HepG2 (cell line): ENCODE results near the gene ALKBH2. TPM values are rescaled to one million over a fixed set of nuclear protein-coding genes. Genes with fewer than 3 reads are reported as not detected.

Experiments
- ADNP ChIP-seq: sonication (generic); formaldehyde crosslinking; IDR thresholded peaks from 2 replicates; pipeline ENCODE4 v1.4.0; 2020; ENCODE audit warnings: missing genetic modification reagents
- CREM ChIP-seq, 2 experiments: sonication (generic) in 1 of 2; formaldehyde crosslinking in 1 of 2; IDR thresholded peaks; 2 replicates each; pipeline versions ENCODE4 v1.4.0 to v1.6.1; 2016 to 2020; ENCODE audit warnings: antibody characterized with exemption in 1 of 2, mild to moderate bottlenecking in 1 of 2, missing genetic modification reagents in 1 of 2
- FOXA1 ChIP-seq, 2 experiments: fragments of 450-650 bp in 1 of 2; sonication (generic) in 1 of 2; formaldehyde crosslinking in 1 of 2; IDR thresholded peaks; 2 replicates each; pipeline versions ENCODE4 v1.4.0 to v1.6.1; 2016 to 2020; ENCODE audit warnings: missing genetic modification reagents in 1 of 2
- FOXO1 ChIP-seq: sonication (generic); formaldehyde crosslinking; IDR thresholded peaks from 2 replicates; pipeline ENCODE4 v1.4.0; 2020; ENCODE audit warnings: missing genetic modification reagents
- HCFC1 ChIP-seq: fragments of 150-350 bp; IDR thresholded peaks from 2 replicates; pipeline ENCODE4 v1.6.1; 2014; ENCODE audit warnings: low read depth, low read length
- ISL2 ChIP-seq: sonication (generic); formaldehyde crosslinking; IDR thresholded peaks from 2 replicates; pipeline ENCODE4 v1.5.0; 2020; ENCODE audit warnings: missing genetic modification reagents
- KAT7 ChIP-seq: IDR thresholded peaks from 2 replicates; pipeline ENCODE4 v1.6.1; 2018; ENCODE audit warnings: borderline replicate concordance, missing compliant biosample characterization
- MIER2 ChIP-seq: IDR thresholded peaks from 2 replicates; pipeline ENCODE4 v1.6.1; 2016; ENCODE audit warnings: missing biosample characterization, missing genetic modification reagents
- MIER3 ChIP-seq: IDR thresholded peaks from 2 replicates; pipeline ENCODE4 v1.6.1; 2016; ENCODE audit warnings: missing compliant biosample characterization, borderline replicate concordance
- MXI1 ChIP-seq: IDR thresholded peaks from 3 replicates; pipeline ENCODE4 v1.6.1; 2012; ENCODE audit warnings: low read depth, low read length, inconsistent platforms, borderline replicate concordance
- RORA ChIP-seq: sonication (generic); formaldehyde crosslinking; IDR thresholded peaks from 2 replicates; pipeline ENCODE4 v1.5.0; 2020; ENCODE audit warnings: mild to moderate bottlenecking, missing genetic modification reagents, moderate library complexity
- SATB2 ChIP-seq: sonication (generic); formaldehyde crosslinking; IDR thresholded peaks from 2 replicates; pipeline ENCODE4 v1.5.0; 2020; ENCODE audit warnings: missing genetic modification reagents
- SRSF1 ChIP-seq: fragments of 200-400 bp; formaldehyde crosslinking; optimal IDR thresholded peaks from 2 replicates; pipeline ENCODE3; 2017; ENCODE audit warnings: mild to moderate bottlenecking, low read depth, low read length, moderate library complexity
- ZBTB3 ChIP-seq: sonication (generic); formaldehyde crosslinking; IDR thresholded peaks from 2 replicates; pipeline ENCODE4 v1.4.0; 2020; ENCODE audit warnings: low read depth, mild to moderate bottlenecking, moderate library complexity, missing genetic modification reagents, borderline replicate concordance
- ZFP90 ChIP-seq: sonication (generic); formaldehyde crosslinking; IDR thresholded peaks from 2 replicates; pipeline ENCODE4 v1.8.0; 2022; ENCODE audit warnings: missing genetic modification reagents, mild to moderate bottlenecking, inconsistent platforms, borderline replicate concordance
- ZNF251 ChIP-seq: sonication (generic); formaldehyde crosslinking; IDR thresholded peaks from 2 replicates; pipeline ENCODE4 v1.9.0; 2021; ENCODE audit warnings: mild to moderate bottlenecking, missing genetic modification reagents
- ZNF296 ChIP-seq: sonication (generic); formaldehyde crosslinking; conservative IDR thresholded peaks from 2 replicates; pipeline ENCODE4 v1.5.0; 2020; ENCODE audit warnings: mild to moderate bottlenecking, missing genetic modification reagents
- ZNF343 ChIP-seq: sonication (generic); formaldehyde crosslinking; IDR thresholded peaks from 2 replicates; pipeline ENCODE4 v1.4.0; 2020; ENCODE audit warnings: mild to moderate bottlenecking, missing genetic modification reagents
- ZNF501 ChIP-seq: sonication (generic); formaldehyde crosslinking; IDR thresholded peaks from 2 replicates; pipeline ENCODE4 v1.5.1; 2020; ENCODE audit warnings: mild to moderate bottlenecking, moderate library complexity, missing genetic modification reagents
- ZSCAN22 ChIP-seq: sonication (generic); formaldehyde crosslinking; IDR thresholded peaks from 2 replicates; pipeline ENCODE4 v1.4.0; 2020; ENCODE audit warnings: mild to moderate bottlenecking, missing genetic modification reagents
- polyA plus RNA-seq, 8 experiments: library from polyadenylated mRNA; depleted of rRNA in 3 of 8; stranded (reverse) in 7 of 8; unstranded in 1 of 8; fragments of >200 nt; fragmentation: Illumina TruSeq in 4 of 8; extraction: Trizol in 4 of 8; gene quantifications; 2 replicates each; pipeline versions ENCODE4 v1.2.1 to v1.2.3, GENCODE V29; 2011 to 2016; ENCODE audit warnings: low read depth in 4 of 8, missing spikeins in 1 of 8, mixed read lengths in 1 of 8; ENCODE audit not compliant: insufficient read depth in 1 of 8
- total RNA-seq, 5 experiments: library from RNA; depleted of rRNA; stranded (reverse); fragments of >200 nt; fragmentation: Illumina TruSeq; extraction: Trizol; gene quantifications; 2 replicates each; pipeline ENCODE4 v1.2.3, GENCODE V29; 2016; ENCODE audit warnings: low read depth in 1 of 5
- TF ChIP-seq, protein P1 (sequence below): sonication (generic); formaldehyde crosslinking; IDR thresholded peaks from 2 replicates; pipeline ENCODE4 v1.4.0; 2020; ENCODE audit warnings: mild to moderate bottlenecking, missing genetic modification reagents
- TF ChIP-seq, protein P2 (sequence below): sonication (generic); formaldehyde crosslinking; IDR thresholded peaks from 2 replicates; pipeline ENCODE4 v1.5.1; 2020; ENCODE audit warnings: missing genetic modification reagents, mild to moderate bottlenecking, borderline replicate concordance

The ALKBH2 gene
- total and polyA plus RNA-seq, 2 of the 13 experiments (the other 11 are each of a cell fraction or from before 2014, with no cell fraction given), result 21.0 to 40.5 TPM

DNA sequence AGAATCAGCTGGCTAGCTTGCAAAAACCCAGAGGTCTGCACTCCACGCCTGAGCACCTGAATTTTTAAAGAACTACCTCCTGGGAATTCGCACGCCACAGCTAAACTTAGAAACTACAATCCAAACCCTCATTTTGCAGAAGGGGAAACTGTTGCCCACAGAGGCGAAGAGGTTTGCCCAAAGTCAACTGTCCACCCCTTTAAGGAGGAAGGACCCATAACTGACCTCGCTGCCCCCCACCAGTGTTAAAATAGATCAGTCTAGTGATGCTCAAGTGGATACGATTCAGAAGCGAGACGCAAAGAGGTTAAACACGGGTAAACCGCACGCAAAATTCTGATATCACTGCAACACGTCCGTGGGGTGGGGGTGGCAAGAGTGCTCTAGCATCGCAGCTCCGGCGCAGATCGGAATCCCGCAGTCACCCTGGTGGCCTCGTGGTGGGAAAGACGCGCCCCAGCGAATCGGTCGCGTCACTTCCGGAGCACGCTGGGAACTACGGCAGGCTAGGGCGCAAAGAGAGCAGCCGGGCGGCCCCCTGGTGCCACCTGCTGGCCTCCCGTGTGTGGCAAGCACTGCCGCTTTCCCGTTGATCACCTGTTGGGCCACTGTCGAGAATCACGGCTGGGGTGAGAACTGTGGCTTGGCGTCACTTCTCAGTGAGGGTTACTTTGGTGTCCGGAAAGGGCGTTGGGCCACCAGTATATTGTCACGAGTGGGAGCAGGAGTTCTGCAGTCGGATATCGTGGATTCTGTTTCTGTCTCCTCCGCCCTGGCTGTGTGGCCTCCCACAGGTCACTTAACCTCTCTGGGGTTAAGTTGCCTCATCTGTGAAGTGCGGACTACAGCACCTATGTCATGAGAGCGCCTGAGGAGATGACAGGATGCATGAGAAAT lies at the start of gene ALKBH2 (continued):
- TF ChIP-seq, protein P1, sequence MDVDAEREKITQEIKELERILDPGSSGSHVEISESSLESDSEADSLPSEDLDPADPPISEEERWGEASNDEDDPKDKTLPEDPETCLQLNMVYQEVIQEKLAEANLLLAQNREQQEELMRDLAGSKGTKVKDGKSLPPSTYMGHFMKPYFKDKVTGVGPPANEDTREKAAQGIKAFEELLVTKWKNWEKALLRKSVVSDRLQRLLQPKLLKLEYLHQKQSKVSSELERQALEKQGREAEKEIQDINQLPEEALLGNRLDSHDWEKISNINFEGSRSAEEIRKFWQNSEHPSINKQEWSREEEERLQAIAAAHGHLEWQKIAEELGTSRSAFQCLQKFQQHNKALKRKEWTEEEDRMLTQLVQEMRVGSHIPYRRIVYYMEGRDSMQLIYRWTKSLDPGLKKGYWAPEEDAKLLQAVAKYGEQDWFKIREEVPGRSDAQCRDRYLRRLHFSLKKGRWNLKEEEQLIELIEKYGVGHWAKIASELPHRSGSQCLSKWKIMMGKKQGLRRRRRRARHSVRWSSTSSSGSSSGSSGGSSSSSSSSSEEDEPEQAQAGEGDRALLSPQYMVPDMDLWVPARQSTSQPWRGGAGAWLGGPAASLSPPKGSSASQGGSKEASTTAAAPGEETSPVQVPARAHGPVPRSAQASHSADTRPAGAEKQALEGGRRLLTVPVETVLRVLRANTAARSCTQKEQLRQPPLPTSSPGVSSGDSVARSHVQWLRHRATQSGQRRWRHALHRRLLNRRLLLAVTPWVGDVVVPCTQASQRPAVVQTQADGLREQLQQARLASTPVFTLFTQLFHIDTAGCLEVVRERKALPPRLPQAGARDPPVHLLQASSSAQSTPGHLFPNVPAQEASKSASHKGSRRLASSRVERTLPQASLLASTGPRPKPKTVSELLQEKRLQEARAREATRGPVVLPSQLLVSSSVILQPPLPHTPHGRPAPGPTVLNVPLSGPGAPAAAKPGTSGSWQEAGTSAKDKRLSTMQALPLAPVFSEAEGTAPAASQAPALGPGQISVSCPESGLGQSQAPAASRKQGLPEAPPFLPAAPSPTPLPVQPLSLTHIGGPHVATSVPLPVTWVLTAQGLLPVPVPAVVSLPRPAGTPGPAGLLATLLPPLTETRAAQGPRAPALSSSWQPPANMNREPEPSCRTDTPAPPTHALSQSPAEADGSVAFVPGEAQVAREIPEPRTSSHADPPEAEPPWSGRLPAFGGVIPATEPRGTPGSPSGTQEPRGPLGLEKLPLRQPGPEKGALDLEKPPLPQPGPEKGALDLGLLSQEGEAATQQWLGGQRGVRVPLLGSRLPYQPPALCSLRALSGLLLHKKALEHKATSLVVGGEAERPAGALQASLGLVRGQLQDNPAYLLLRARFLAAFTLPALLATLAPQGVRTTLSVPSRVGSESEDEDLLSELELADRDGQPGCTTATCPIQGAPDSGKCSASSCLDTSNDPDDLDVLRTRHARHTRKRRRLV (CRISPR knock-in tag), result peak; percentile 99
- TF ChIP-seq ISL2 (CRISPR knock-in tag) (peak; percentile 74), RORA (CRISPR knock-in tag) (no peak), ZNF251 (CRISPR knock-in tag) (peak; percentile 90; the same call in 1 of the 2 replicates), MIER3 (peak; percentile 66; the same call in 1 of the 2 replicates), SATB2 (CRISPR knock-in tag) (no peak), SRSF1 (peak; percentile 62), MIER2 (CRISPR knock-in tag) (peak; percentile 66; the same call in 1 of the 2 replicates), HCFC1 (peak; percentile 50; the same call in 1 of the 2 replicates), ZNF296 (CRISPR knock-in tag) (no peak), ZFP90 (CRISPR knock-in tag) (no peak; the same call in 1 of the 2 replicates), ZNF343 (CRISPR knock-in tag) (peak; percentile 96), CREM (IDR thresholded peaks at IDR 0.05) (peak; percentile 93), CREM (CRISPR knock-in tag; IDR thresholded peaks at IDR 0.05) (peak; percentile 52; the same call in 1 of the 2 replicates), ADNP (CRISPR knock-in tag) (no peak), FOXO1 (CRISPR knock-in tag) (peak; percentile 76), ZSCAN22 (0 out of 2 replicates have a peak, but pooled peaks have one; percentile 59), MXI1 (peak; percentile 96; the same call in 2 of the 3 replicates), FOXA1 (IDR thresholded peaks at IDR 0.05) (no peak), FOXA1 (CRISPR knock-in tag; IDR thresholded peaks at IDR 0.05) (peak; percentile 63; the same call in 1 of the 2 replicates), ZBTB3 (CRISPR knock-in tag) (peak; percentile 60; the same call in 1 of the 2 replicates), KAT7 (CRISPR knock-in tag) (peak; percentile 81), ZNF501 (CRISPR knock-in tag) (peak; percentile 97)
- TF ChIP-seq, protein P2, sequence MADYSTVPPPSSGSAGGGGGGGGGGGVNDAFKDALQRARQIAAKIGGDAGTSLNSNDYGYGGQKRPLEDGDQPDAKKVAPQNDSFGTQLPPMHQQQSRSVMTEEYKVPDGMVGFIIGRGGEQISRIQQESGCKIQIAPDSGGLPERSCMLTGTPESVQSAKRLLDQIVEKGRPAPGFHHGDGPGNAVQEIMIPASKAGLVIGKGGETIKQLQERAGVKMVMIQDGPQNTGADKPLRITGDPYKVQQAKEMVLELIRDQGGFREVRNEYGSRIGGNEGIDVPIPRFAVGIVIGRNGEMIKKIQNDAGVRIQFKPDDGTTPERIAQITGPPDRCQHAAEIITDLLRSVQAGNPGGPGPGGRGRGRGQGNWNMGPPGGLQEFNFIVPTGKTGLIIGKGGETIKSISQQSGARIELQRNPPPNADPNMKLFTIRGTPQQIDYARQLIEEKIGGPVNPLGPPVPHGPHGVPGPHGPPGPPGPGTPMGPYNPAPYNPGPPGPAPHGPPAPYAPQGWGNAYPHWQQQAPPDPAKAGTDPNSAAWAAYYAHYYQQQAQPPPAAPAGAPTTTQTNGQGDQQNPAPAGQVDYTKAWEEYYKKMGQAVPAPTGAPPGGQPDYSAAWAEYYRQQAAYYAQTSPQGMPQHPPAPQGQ, result no peak
